Kidney (tissue), 14 donors: Measurements from ENCODE around the gene ASCL5. TPM values are rescaled to one million over a fixed set of nuclear protein-coding genes. Genes with fewer than 3 reads are reported as not detected.

Experiments
- DNase-seq, 5 donors: peaks; one replicate each; pipeline ENCODE4 v3.0.0-alpha.2; 2013 to 2020
- FAIRE-seq: peaks from 2 replicates; lab custom pipeline; 2012; peaks lifted over from hg19 to GRCh38; lab: Jason Lieb, UNC
- H3K27ac ChIP-seq, 2 donors: one replicate each; pipeline ENCODE4 v1.7.0; 2013; ENCODE audit warnings: low read depth in 2 of 2, low read length in 2 of 2, inconsistent platforms in 1 of 2
- H3K27me3 ChIP-seq: one replicate; pipeline ENCODE4 v1.7.1; 2013; ENCODE audit warnings: low read length, inconsistent platforms; ENCODE audit not compliant: control insufficient read depth, insufficient read depth
- H3K36me3 ChIP-seq, 3 donors: one replicate each; pipeline versions ENCODE4 v1.7.0 to v1.7.1; 2013; ENCODE audit warnings: low read length in 3 of 3, control low read depth in 1 of 3, inconsistent platforms in 1 of 3; ENCODE audit not compliant: insufficient read depth in 3 of 3, control insufficient read depth in 2 of 3
- H3K4me1 ChIP-seq, 3 donors: one replicate each; pipeline versions ENCODE4 v1.7.0 to v1.7.1; 2013; ENCODE audit warnings: low read length in 3 of 3, inconsistent platforms in 1 of 3, low read depth in 1 of 3; ENCODE audit not compliant: control insufficient read depth in 2 of 3, insufficient read depth in 2 of 3
- H3K4me3 ChIP-seq, 3 donors: one replicate each; pipeline versions ENCODE4 v1.7.0 to v1.8.1; 2013; ENCODE audit warnings: low read length in 3 of 3, control low read depth in 1 of 3, inconsistent platforms in 1 of 3
- H3K9ac ChIP-seq, 3 donors: one replicate each; pipeline versions ENCODE4 v1.7.0 to v1.7.1; 2013; ENCODE audit warnings: low read length in 3 of 3, control low read depth in 1 of 3, inconsistent platforms in 1 of 3
- H3K9me3 ChIP-seq, 3 donors: one replicate each; pipeline versions ENCODE4 v1.7.0 to v1.7.1; 2013; ENCODE audit warnings: low read length in 3 of 3, control low read depth in 1 of 3, inconsistent platforms in 1 of 3; ENCODE audit not compliant: control insufficient read depth in 2 of 3, insufficient read depth in 1 of 3
- intact Hi-C: fragments of 100-400 bp; cut with DNase I; formaldehyde crosslinking; loops from one replicate; pipeline ENCODE4 v1.11.1; 2022
- polyA plus RNA-seq: library from polyadenylated mRNA; stranded (reverse); fragments of 350-450 nt; fragmentation: Illumina TruSeq; extraction: RNeasy Lipid Tissue Mini Kit (QIAGEN cat#74804); gene quantifications from one replicate; pipeline ENCODE4 v1.2.3, GENCODE V29; 2014; ENCODE audit warnings: low read depth, low replicate concordance; ENCODE audit not compliant: insufficient read depth
- total RNA-seq: library from RNA; stranded (reverse); fragmentation: NEBNext Ultra II Directional; extraction: Animal tissue kit (Norgen Biotek cat#: 25700); gene quantifications from one replicate; pipeline ENCODE4 v1.2.1, GENCODE V29; 2021
- TF ChIP-seq, protein P1 (sequence below): IDR thresholded peaks from 3 replicates; pipeline ENCODE4 v1.5.1; 2012; ENCODE audit warnings: mild to moderate bottlenecking, moderate library complexity, borderline replicate concordance; ENCODE audit not compliant: insufficient read depth; ENCODE audit errors: extremely low read depth
- donor health status: control.
- donor health status: control.
- donor health status: control.
- donor health status: control.
- donor health status: control.
- donor health status: DM: yes; HTN: yes; CAD: no.
- donor health status: Normal renal cell carcinoma (clear cell type).

ASCL5 gene
- total and polyA plus RNA-seq, 2 donors from 2014 or later: not detected

DNA sequence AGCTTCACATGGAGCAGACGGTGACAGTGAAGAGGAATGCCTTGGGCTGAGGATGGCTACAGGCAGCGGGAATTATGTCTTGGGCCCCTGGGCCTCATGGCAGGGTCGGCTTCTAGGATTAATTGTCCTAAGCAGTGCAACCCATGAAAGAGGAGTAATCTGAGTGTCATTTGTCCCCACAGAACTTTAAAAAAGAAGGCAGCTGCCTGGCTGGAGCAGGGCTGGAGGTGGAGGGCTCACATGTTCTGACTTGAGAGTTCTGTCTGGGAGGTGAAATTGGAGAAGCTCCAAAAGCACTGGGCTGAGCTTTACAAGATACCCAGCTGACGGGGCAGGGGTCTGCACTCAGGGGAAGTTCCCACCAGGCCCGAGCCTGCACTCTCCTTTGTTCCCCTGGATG lies 37.4 kb downstream of the ASCL5 start:
- Histone ChIP-seq H3K9me3 (no peaks in the 10 kb centered on the region), H3K4me1 (peaks cover 0 to 2% (median 0%) of the 10 kb centered on the region in 3 donors), H3K4me3 (no peak overlapping the region), H3K9ac (no peak overlapping the region), H3K27ac (no peak overlapping the region), H3K36me3 (no peaks in the 10 kb centered on the region), H3K27me3 (no peaks in the 10 kb centered on the region)
- intact Hi-C loops: no loop called here
- no peak for FAIRE-seq
- TF ChIP-seq, protein P1, sequence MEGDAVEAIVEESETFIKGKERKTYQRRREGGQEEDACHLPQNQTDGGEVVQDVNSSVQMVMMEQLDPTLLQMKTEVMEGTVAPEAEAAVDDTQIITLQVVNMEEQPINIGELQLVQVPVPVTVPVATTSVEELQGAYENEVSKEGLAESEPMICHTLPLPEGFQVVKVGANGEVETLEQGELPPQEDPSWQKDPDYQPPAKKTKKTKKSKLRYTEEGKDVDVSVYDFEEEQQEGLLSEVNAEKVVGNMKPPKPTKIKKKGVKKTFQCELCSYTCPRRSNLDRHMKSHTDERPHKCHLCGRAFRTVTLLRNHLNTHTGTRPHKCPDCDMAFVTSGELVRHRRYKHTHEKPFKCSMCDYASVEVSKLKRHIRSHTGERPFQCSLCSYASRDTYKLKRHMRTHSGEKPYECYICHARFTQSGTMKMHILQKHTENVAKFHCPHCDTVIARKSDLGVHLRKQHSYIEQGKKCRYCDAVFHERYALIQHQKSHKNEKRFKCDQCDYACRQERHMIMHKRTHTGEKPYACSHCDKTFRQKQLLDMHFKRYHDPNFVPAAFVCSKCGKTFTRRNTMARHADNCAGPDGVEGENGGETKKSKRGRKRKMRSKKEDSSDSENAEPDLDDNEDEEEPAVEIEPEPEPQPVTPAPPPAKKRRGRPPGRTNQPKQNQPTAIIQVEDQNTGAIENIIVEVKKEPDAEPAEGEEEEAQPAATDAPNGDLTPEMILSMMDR: no peak
- peak in 3 of 5 donors; percentile 33 to 58 (median 50) for DNase-seq

- Histone ChIP-seq H3K27me3 (no peaks in the 10 kb centered on the region), H3K9ac (no peak overlapping the region), H3K4me1 (peaks cover 0 to 2% (median 0%) of the 10 kb centered on the region in 3 donors), H3K36me3 (no peaks in the 10 kb centered on the region), H3K4me3 (no peak overlapping the region), H3K27ac (no peak overlapping the region), H3K9me3 (no peaks in the 10 kb centered on the region)
- TF ChIP-seq, protein P1: no peak
- FAIRE-seq (no peak), DNase-seq (no peak)
- intact Hi-C loops: no loop called here
Observed at GRCh38 chr1:201088901-201089525, 38.0 kb downstream of the ASCL5 start.

DNA sequence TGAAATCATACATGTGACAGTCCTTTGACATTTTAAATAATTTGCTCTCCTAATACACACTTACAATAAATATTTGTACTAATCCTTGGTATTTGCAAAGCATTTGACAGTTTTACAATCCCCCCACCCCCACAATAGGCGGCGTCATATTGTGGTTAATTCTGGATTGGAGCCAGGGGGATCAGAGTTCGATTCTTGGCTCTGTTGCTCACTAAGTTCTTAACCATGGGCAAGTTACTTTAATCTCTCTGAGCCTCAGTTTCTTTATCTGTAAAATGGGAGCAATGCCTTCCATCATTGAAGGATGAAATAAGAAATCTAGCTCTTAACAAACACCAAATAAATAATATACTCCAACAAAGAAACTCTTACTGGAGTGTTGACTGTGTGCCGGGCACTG lies 38.6 kb downstream of the ASCL5 start:
- TF ChIP-seq, protein P1: no peak
- FAIRE-seq: no peak
- H3K27ac ChIP-seq: no peak overlapping the region
- H3K9me3 ChIP-seq: no peaks in the 10 kb centered on the region
- DNase-seq: no peak
- intact Hi-C loops: no loop called here
- no peaks in the 10 kb centered on the region for H3K36me3 ChIP-seq
- H3K27me3 ChIP-seq: no peaks in the 10 kb centered on the region
- H3K4me1 ChIP-seq: peaks cover 0 to 2% (median 0%) of the 10 kb centered on the region in 3 donors
- no peak overlapping the region for H3K9ac ChIP-seq
- no peak overlapping the region for H3K4me3 ChIP-seq
